ENCODE results near the gene EREG.
"Not testable (repeated sequence)": the region's sequence is repeated elsewhere in the genome, so short reads cannot be mapped to it uniquely, and the experiment has no call there.

- TF ChIP-seq CTCF (IDR thresholded peaks at IDR 0.05; ENCODE audit: low read depth, low read length, poor library complexity, severe bottlenecking); EZH2phosphoT487 (IDR thresholded peaks at IDR 0.05; ENCODE audit: borderline replicate concordance, low read length): not testable (repeated sequence)
Measured at GRCh38 chr4:74398894-74399589, 34.1 kb downstream of the EREG start.
